BJ (cell line): ENCODE measurements around the gene NPAS3. TPM values are rescaled to one million over a fixed set of nuclear protein-coding genes. Genes with fewer than 3 reads are reported as not detected.

Source experiments
- CTCF ChIA-PET: fragments of 350-600 bp; formaldehyde crosslinking; extraction: SDS; loops from one replicate; lab custom pipeline; 2021; ENCODE audit warnings: antibody characterized with exemption, inconsistent platforms; lab: Yijun Ruan, JAX
- POLR2A ChIA-PET: fragments of 300-600 bp; sonication (Branson Sonifier 250); formaldehyde crosslinking; extraction: SDS; loops from one replicate; lab custom pipeline; 2021; ENCODE audit warnings: antibody characterized with exemption; lab: Charles Lee
- DNase-seq: peaks from one replicate; pipeline ENCODE4 v3.0.0-alpha.2; 2011; ENCODE audit warnings: low read depth
- H3K27me3 ChIP-seq: 2 replicates; pipeline ENCODE4 v1.6.0; 2011; ENCODE audit warnings: low read length; ENCODE audit not compliant: control insufficient read depth, insufficient read depth
- H3K36me3 ChIP-seq: 2 replicates; pipeline ENCODE4 v1.5.1; 2011; ENCODE audit warnings: low read length; ENCODE audit not compliant: control insufficient read depth, insufficient read depth
- H3K4me3 ChIP-seq: 2 replicates; pipeline ENCODE4 v1.5.1; 2011; ENCODE audit warnings: low read depth, mild to moderate bottlenecking, control low read depth, low read length
- polyA plus RNA-seq: library from polyadenylated mRNA; depleted of rRNA; stranded (reverse); fragments of >200 nt; gene quantifications from 2 replicates; pipeline ENCODE4 v1.2.3, GENCODE V29; 2011
- TF ChIP-seq, protein P1 (sequence below): IDR thresholded peaks from 2 replicates; pipeline ENCODE4 v1.5.1; 2011; ENCODE audit warnings: low read depth, mild to moderate bottlenecking, control low read depth, inconsistent platforms, low read length, moderate library complexity; ENCODE audit not compliant: insufficient read depth

Gene NPAS3
- polyA plus RNA-seq, 1 experiment = 0.09 TPM

DNA sequence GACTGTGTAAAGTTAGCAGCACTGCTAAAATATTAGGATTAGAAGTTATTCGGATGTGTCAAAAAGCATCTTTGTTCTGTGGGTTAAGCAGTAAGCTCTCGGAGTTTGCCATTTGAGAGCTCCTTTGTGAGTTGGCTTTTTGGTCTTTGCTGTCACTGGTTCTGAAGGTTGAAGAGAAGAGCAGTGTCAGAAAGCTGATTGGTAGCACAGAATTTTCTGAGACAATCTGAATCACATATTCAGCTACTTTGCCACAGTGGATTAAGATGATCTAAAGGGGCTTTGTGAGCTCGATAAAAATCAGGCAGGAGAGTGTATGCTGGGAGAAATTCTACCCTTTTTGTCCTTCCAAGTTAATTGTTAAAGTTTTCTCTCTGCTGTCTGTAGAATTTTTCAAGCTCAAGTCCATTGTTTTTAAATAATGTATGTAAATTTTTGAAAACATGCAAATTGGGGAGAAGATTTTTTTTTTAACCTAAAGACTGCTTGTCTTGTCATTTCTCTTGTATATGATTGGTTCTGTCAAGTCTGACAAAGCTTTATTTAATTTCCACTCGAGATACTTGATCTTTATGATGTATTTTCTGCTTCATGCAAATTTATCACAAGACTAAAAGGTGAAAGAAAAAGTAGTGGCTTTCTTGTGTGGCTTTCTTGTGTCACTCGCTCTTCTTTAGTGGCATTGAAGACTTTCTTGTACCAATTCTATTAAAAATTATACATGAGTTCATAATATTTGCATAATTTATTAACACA lies 704.9 kb downstream of the NPAS3 start:
- TF ChIP-seq, protein P1, sequence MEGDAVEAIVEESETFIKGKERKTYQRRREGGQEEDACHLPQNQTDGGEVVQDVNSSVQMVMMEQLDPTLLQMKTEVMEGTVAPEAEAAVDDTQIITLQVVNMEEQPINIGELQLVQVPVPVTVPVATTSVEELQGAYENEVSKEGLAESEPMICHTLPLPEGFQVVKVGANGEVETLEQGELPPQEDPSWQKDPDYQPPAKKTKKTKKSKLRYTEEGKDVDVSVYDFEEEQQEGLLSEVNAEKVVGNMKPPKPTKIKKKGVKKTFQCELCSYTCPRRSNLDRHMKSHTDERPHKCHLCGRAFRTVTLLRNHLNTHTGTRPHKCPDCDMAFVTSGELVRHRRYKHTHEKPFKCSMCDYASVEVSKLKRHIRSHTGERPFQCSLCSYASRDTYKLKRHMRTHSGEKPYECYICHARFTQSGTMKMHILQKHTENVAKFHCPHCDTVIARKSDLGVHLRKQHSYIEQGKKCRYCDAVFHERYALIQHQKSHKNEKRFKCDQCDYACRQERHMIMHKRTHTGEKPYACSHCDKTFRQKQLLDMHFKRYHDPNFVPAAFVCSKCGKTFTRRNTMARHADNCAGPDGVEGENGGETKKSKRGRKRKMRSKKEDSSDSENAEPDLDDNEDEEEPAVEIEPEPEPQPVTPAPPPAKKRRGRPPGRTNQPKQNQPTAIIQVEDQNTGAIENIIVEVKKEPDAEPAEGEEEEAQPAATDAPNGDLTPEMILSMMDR = no peak
- POLR2A ChIA-PET = no interaction called here
- DNase-seq = no peak
- CTCF ChIA-PET = interaction anchor here (0.6 kb wide), 1 partner anchor 14 kb away, joined by 3 read pairs; no protein-coding TSS in a partner anchor
- Histone ChIP-seq H3K4me3 (no peak overlapping the region), H3K36me3 (no peaks in the 10 kb centered on the region), H3K27me3 (no peaks in the 10 kb centered on the region)

DNA sequence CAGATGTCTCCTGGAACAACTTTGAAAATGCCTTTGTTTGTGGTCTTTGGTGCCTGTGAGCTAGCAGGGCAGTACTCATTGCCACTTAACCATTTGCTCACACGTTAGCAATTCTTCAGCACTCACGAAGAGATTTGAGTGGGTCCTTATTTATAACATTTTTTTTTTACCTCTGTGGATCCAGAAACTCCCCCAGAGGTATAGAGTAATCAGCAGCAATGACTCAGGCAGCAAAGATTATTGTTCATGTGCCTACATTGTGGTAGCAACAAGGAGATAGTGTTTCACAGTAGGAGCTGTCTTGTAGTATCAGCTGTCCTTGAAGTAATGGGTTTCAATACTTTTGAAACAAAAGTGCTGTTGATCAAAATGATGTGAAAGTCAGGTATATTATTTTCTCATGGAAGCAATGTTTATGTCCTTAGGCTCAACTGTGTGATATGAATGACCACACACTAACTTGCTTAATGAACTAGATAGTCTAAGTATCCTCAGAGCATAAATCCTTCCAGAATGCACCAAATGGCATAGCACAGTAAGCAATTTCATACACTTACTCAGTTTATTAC lies 708.1 kb downstream of the NPAS3 start:
- Histone ChIP-seq H3K36me3 (no peaks in the 10 kb centered on the region), H3K4me3 (no peak overlapping the region), H3K27me3 (no peaks in the 10 kb centered on the region)
- DNase-seq = no peak
- TF ChIP-seq, protein P1 = no peak
- POLR2A ChIA-PET = no interaction called here
- CTCF ChIA-PET = interaction anchor here (1.0 to 1.2 kb wide), 3 partner anchors 13 to 146 kb away, joined by 3 read pairs; no protein-coding TSS in a partner anchor

DNA sequence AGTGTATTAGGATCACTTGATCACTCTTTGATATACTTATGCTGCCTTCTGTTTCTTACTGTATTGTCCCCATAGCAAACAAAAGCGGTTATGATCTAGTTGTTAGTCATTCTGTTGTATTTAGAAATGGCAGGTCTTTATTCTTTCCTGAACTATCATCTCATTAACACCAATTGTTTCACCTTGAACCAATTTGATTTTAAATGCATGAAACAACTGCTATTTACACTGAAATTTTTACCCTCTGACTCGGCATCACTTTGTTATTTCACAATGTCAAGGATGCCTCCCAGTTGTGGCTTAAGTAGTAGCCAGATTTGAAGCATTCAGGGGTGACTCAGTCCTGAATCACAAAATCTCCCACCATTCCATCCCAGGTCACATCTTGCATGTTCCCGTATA lies 708.7 kb downstream of the NPAS3 start:
- H3K36me3 ChIP-seq = no peaks in the 10 kb centered on the region
- POLR2A ChIA-PET = no interaction called here
- H3K4me3 ChIP-seq = no peak overlapping the region
- TF ChIP-seq, protein P1 = no peak
- DNase-seq = peak; percentile 91
- CTCF ChIA-PET = interaction anchor here (0.6 to 1.2 kb wide), 4 partner anchors 13 to 352 kb away, joined by 3 read pairs; no protein-coding TSS in a partner anchor
- H3K27me3 ChIP-seq = no peaks in the 10 kb centered on the region

DNA sequence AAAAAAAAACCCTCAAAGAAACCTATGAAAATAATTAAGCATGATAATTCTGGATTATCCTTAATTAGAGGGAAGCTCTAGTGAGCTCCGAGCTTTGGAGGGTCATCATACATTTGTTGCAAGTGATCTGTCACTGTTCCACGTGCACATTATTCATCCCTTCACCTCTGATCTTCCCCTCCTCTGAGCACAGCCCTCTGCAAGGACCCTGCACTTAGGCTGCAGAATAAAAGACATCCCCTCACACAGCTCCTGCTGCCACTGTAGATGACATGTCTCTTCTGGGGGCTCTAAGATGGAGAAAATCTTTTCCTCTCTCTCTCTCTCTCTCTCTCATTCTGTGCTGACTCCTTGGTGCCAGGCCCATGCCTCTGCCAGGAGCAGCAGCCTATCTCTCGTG lies 711.8 kb downstream of the NPAS3 start:
- ChIA-PET CTCF (interaction anchor here (0.7 to 1.3 kb wide), 2 partner anchors 13 to 142 kb away, joined by 4 read pairs; no protein-coding TSS in a partner anchor), POLR2A (no interaction called here)
- no peak for DNase-seq
- Histone ChIP-seq H3K36me3 (no peaks in the 10 kb centered on the region), H3K27me3 (no peaks in the 10 kb centered on the region), H3K4me3 (no peak overlapping the region)
- TF ChIP-seq, protein P1 = no peak

DNA sequence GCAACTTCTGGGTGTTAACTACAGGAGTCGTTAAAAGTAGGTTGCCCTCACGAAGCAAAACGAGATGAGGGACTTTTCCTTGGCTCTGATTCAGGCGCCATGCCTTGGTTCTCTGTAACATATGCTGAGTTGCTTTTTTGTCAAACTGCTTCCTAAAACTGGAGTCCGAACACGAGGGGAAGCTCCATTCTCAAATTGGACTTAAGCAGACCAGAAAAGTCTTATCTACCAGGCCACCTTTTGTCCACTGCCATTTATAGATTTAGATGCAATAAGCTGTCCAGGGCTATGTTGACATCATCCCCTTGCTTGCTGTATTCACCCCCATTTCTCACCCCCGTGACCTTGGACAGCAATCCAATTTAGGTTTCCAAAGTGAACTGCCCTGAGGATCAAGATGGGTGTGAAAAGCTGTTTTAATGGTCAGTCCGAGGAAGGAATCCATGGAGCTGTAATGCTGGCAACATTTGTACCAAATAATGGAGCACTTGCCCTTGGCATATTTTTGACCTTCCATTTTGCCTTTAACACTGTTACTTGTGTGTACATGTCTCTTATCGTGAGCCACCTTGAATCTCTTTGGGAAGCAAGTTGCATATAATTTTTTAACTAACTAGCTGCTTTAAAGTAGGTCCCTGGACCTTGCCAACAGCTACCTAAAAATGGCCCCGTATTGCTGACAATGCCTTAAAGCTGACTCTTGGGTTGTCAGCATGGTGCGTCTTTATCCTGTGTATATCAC lies 714.1 kb downstream of the NPAS3 start:
- H3K36me3 ChIP-seq = no peaks in the 10 kb centered on the region
- no peak overlapping the region for H3K4me3 ChIP-seq
- DNase-seq = no peak
- no peaks in the 10 kb centered on the region for H3K27me3 ChIP-seq
- TF ChIP-seq, protein P1 = no peak
- ChIA-PET CTCF (interaction anchor here (0.7 to 1.7 kb wide), 2 partner anchors 23 to 140 kb away, joined by 3 read pairs; no protein-coding TSS in a partner anchor), POLR2A (no interaction called here)
